GM23338 (cell line): ENCODE results near the gene PTPRE. TPM values are rescaled to one million over a fixed set of nuclear protein-coding genes. Genes with fewer than 3 reads are reported as not detected.

Experiments
- ATAC-seq: fragments of 200-7000 bp; cut with Tn5 transposase; 3 replicates; pipeline ENCODE4 v1.9.1; 2020
- DNase-seq: peaks from one replicate; pipeline ENCODE4 v3.0.0-alpha.2; 2015; ENCODE audit warnings: low spot score
- H2AFZ ChIP-seq: fragments of 200-600 bp; sonication (generic); 2 replicates; pipeline ENCODE4 v1.8.0; 2016; ENCODE audit warnings: antibody characterized with exemption, mild to moderate bottlenecking, moderate library complexity
- H3F3A ChIP-seq: fragments of 200-600 bp; sonication (generic); replicated peaks from 2 replicates; pipeline ENCODE4 v1.8.0; 2017; ENCODE audit warnings: antibody characterized with exemption, mixed run types, low read depth
- H3K27ac ChIP-seq: fragments of 200-600 bp; sonication (generic); 2 replicates; pipeline ENCODE4 v1.6.1; 2016; ENCODE audit warnings: low read depth
- H3K27me3 ChIP-seq: fragments of 200-600 bp; sonication (generic); 2 replicates; pipeline ENCODE4 v1.8.0; 2016; ENCODE audit warnings: mild to moderate bottlenecking, mixed run types, moderate library complexity; ENCODE audit not compliant: insufficient read depth
- H3K36me3 ChIP-seq: fragments of 200-600 bp; sonication (generic); 2 replicates; pipeline ENCODE4 v1.8.0; 2016; ENCODE audit warnings: mild to moderate bottlenecking; ENCODE audit not compliant: insufficient read depth
- H3K4me1 ChIP-seq: fragments of 200-600 bp; sonication (generic); 2 replicates; pipeline ENCODE4 v1.8.0; 2016; ENCODE audit warnings: mild to moderate bottlenecking, moderate library complexity; ENCODE audit not compliant: insufficient read depth
- H3K4me2 ChIP-seq: fragments of 200-600 bp; sonication (generic); 2 replicates; pipeline ENCODE4 v1.7.1; 2017; ENCODE audit warnings: mixed run types
- H3K4me3 ChIP-seq: fragments of 200-600 bp; sonication (generic); 2 replicates; pipeline ENCODE4 v1.6.1; 2016; ENCODE audit warnings: mixed run types
- H3K79me2 ChIP-seq: fragments of 200-600 bp; sonication (generic); replicated peaks from 2 replicates; pipeline ENCODE4 v1.8.0; 2017; ENCODE audit warnings: mild to moderate bottlenecking; ENCODE audit not compliant: insufficient read depth
- H3K9me2 ChIP-seq: fragments of 200-600 bp; sonication (generic); 2 replicates; pipeline ENCODE4 v1.8.0; 2017; ENCODE audit not compliant: insufficient read depth
- H4K20me1 ChIP-seq: fragments of 200-600 bp; sonication (generic); replicated peaks from 2 replicates; pipeline ENCODE4 v1.8.0; 2017; ENCODE audit warnings: mild to moderate bottlenecking; ENCODE audit not compliant: insufficient read depth
- H3K27ac Mint-ChIP-seq: 2 replicates; pipeline ENCODE4 v1.8.0; 2020; ENCODE audit warnings: inconsistent platforms, mild to moderate bottlenecking, moderate library complexity, mixed read lengths
- H3K27me3 Mint-ChIP-seq: 3 replicates; pipeline ENCODE4 v1.8.0; 2022; ENCODE audit warnings: low read depth, mild to moderate bottlenecking, moderate library complexity, mixed read lengths, inconsistent platforms; ENCODE audit not compliant: insufficient read depth, poor library complexity
- H3K36me3 Mint-ChIP-seq: 3 replicates; pipeline ENCODE4 v1.8.0; 2021; ENCODE audit warnings: low read depth, mild to moderate bottlenecking, inconsistent platforms, moderate library complexity, mixed read lengths
- H3K4me1 Mint-ChIP-seq: 3 replicates; pipeline ENCODE4 v1.8.0; 2020; ENCODE audit warnings: mild to moderate bottlenecking, inconsistent platforms, mixed read lengths
- H3K4me3 Mint-ChIP-seq: 3 replicates; pipeline ENCODE4 v1.8.0; 2021; ENCODE audit warnings: moderate library complexity, mild to moderate bottlenecking, inconsistent platforms, mixed read lengths
- H3K9me3 Mint-ChIP-seq: 3 replicates; pipeline ENCODE4 v1.8.0; 2020; ENCODE audit warnings: moderate library complexity, mild to moderate bottlenecking, inconsistent platforms, mixed read lengths
- CREB1 ChIP-seq: fragments of 250-450 bp; sonication (Bioruptor Pico); IDR thresholded peaks from 2 replicates; pipeline ENCODE4 v1.5.0; 2020; ENCODE audit warnings: low read depth, mild to moderate bottlenecking, moderate library complexity
- EZH2 ChIP-seq: fragments of 200-600 bp; sonication (generic); IDR thresholded peaks from one replicate; pipeline ENCODE4 v1.8.0; 2017; ENCODE audit warnings: antibody characterized with exemption, mild to moderate bottlenecking, low read depth; ENCODE audit not compliant: unreplicated experiment
- EZH2phosphoT487 ChIP-seq: fragments of 200-600 bp; sonication (generic); IDR thresholded peaks from one replicate; pipeline ENCODE4 v1.8.1; 2018; ENCODE audit warnings: antibody characterized with exemption; ENCODE audit not compliant: unreplicated experiment
- JUNB ChIP-seq: IDR thresholded peaks from one replicate; pipeline ENCODE4 v1.6.1; 2016; ENCODE audit warnings: antibody characterized with exemption; ENCODE audit not compliant: unreplicated experiment
- NANOG ChIP-seq: IDR thresholded peaks from 2 replicates; pipeline ENCODE4 v1.6.1; 2016; ENCODE audit warnings: antibody characterized with exemption, borderline replicate concordance
- POLR2AphosphoS5 ChIP-seq: IDR thresholded peaks from 2 replicates; pipeline ENCODE4 v1.6.1; 2016; ENCODE audit warnings: antibody characterized with exemption, low read depth
- REST ChIP-seq: IDR thresholded peaks from one replicate; pipeline ENCODE4 v1.6.1; 2018; ENCODE audit warnings: antibody characterized with exemption; ENCODE audit not compliant: unreplicated experiment
- STAT1 ChIP-seq: IDR thresholded peaks from one replicate; pipeline ENCODE4 v1.6.1; 2016; ENCODE audit warnings: antibody characterized with exemption; ENCODE audit not compliant: unreplicated experiment
- ZNF114 ChIP-seq: fragments of 250-450 bp; sonication (Bioruptor Pico); IDR thresholded peaks from 2 replicates; pipeline ENCODE4 v1.5.0; 2020; ENCODE audit warnings: mild to moderate bottlenecking, moderate library complexity
- ZNF331 ChIP-seq: fragments of 250-450 bp; sonication (Bioruptor Pico); IDR thresholded peaks from 2 replicates; pipeline ENCODE4 v1.5.0; 2020; ENCODE audit warnings: low read depth, mild to moderate bottlenecking, moderate library complexity
- polyA plus RNA-seq: library from polyadenylated mRNA; unstranded; fragments of >200 nt; fragmentation: Nextera tagmentation; extraction: Ambion mirVana; gene quantifications from 2 replicates; pipeline ENCODE4 v1.2.1, GENCODE V29; 2016
- total RNA-seq: library from RNA; depleted of rRNA; stranded (reverse); fragments of >200 nt; shearing (Covaris generic); gene quantifications from 2 replicates; pipeline ENCODE4 v1.2.3, GENCODE V29; 2014
- TF ChIP-seq, protein P1 (sequence below), 2 experiments: fragments of 200-600 bp in 1 of 2; sonication (generic) in 1 of 2; conservative IDR thresholded peaks; 2 replicates each; pipeline versions ENCODE4 v1.5.1 to v1.6.1; 2016 to 2017; ENCODE audit warnings: antibody characterized with exemption in 2 of 2, low read depth in 2 of 2, mild to moderate bottlenecking in 2 of 2, moderate library complexity in 1 of 2
- TF ChIP-seq, protein P2 (sequence below): IDR thresholded peaks from 2 replicates; pipeline ENCODE4 v1.6.1; 2016; ENCODE audit warnings: antibody characterized with exemption
- TF ChIP-seq, protein P3 (sequence below): fragments of 250-450 bp; sonication (Bioruptor Pico); IDR thresholded peaks from 2 replicates; pipeline ENCODE4 v1.5.0; 2020; ENCODE audit warnings: mild to moderate bottlenecking, moderate library complexity

PTPRE gene
- total and polyA plus RNA-seq, 2 experiments from 2014 or later: 0.34 to 0.42 TPM

DNA sequence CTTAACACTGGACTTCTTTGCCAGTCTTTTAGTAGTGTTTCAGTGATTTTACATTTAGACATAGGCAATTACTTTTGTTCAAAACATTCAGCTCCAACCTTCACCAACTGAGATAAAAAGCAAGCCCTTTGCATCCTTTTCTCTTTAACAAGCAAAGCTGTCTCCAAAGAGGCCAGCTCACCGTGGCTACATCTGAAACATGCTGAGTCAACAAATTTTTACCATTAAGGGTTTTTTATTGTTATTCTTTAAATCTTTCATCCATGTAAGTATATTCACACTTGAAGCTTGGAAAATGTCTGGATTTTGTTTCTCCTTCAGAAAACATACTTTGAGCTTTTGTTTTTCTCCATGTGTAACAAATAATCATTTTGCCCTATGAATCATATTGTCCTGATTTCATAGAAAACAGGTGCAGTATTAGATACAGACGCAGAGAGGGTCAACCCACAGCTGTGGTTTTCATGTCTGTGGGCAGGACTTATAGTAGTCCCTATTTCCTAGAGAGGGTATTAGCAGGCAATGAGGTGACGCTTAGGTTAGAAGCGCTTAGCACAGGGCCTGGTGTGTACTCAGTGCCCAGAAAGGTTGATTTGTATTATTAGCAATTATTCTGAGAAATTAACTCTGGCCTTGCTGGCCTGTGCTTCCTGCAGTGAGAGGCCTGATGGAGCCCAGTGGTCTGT, 119.9 kb downstream of the PTPRE start:
- DNase-seq (no peak), ATAC-seq (no peak)
- no peaks in the 10 kb centered on the region for H3F3A ChIP-seq
- H3K4me3 Mint-ChIP-seq: no peak overlapping the region
- no peaks in the 10 kb centered on the region for H3K79me2 ChIP-seq
- H3K36me3 ChIP-seq: no peaks in the 10 kb centered on the region
- no peaks in the 10 kb centered on the region for H3K36me3 Mint-ChIP-seq
- no peak overlapping the region for H3K4me2 ChIP-seq
- peaks cover 6% of the 10 kb centered on the region for H3K27me3 Mint-ChIP-seq
- no peaks in the 10 kb centered on the region for H3K4me1 ChIP-seq
- H3K4me1 Mint-ChIP-seq: no peaks in the 10 kb centered on the region; the same call in 2 of the 3 replicates
- H2AFZ ChIP-seq: no peak overlapping the region
- H3K27ac ChIP-seq: no peak overlapping the region
- H3K9me2 ChIP-seq: no peaks in the 10 kb centered on the region
- H3K27ac Mint-ChIP-seq: no peak overlapping the region
- H3K4me3 ChIP-seq: no peak overlapping the region
- H3K9me3 Mint-ChIP-seq: no peaks in the 10 kb centered on the region
- TF ChIP-seq ZNF114 (CRISPR knock-in tag) (no peak), JUNB (no peak), NANOG (no peak), POLR2AphosphoS5 (no peak), CREB1 (no peak), EZH2 (no peak), REST (no peak), EZH2phosphoT487 (no peak), STAT1 (no peak), ZNF331 (no peak)
- TF ChIP-seq, protein P1, sequence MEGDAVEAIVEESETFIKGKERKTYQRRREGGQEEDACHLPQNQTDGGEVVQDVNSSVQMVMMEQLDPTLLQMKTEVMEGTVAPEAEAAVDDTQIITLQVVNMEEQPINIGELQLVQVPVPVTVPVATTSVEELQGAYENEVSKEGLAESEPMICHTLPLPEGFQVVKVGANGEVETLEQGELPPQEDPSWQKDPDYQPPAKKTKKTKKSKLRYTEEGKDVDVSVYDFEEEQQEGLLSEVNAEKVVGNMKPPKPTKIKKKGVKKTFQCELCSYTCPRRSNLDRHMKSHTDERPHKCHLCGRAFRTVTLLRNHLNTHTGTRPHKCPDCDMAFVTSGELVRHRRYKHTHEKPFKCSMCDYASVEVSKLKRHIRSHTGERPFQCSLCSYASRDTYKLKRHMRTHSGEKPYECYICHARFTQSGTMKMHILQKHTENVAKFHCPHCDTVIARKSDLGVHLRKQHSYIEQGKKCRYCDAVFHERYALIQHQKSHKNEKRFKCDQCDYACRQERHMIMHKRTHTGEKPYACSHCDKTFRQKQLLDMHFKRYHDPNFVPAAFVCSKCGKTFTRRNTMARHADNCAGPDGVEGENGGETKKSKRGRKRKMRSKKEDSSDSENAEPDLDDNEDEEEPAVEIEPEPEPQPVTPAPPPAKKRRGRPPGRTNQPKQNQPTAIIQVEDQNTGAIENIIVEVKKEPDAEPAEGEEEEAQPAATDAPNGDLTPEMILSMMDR (conservative IDR thresholded peaks at IDR 0.05; ENCODE audit: low read depth in 2 of 2): no peak
- TF ChIP-seq, protein P2, sequence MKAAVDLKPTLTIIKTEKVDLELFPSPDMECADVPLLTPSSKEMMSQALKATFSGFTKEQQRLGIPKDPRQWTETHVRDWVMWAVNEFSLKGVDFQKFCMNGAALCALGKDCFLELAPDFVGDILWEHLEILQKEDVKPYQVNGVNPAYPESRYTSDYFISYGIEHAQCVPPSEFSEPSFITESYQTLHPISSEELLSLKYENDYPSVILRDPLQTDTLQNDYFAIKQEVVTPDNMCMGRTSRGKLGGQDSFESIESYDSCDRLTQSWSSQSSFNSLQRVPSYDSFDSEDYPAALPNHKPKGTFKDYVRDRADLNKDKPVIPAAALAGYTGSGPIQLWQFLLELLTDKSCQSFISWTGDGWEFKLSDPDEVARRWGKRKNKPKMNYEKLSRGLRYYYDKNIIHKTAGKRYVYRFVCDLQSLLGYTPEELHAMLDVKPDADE: no peak
- TF ChIP-seq, protein P3, sequence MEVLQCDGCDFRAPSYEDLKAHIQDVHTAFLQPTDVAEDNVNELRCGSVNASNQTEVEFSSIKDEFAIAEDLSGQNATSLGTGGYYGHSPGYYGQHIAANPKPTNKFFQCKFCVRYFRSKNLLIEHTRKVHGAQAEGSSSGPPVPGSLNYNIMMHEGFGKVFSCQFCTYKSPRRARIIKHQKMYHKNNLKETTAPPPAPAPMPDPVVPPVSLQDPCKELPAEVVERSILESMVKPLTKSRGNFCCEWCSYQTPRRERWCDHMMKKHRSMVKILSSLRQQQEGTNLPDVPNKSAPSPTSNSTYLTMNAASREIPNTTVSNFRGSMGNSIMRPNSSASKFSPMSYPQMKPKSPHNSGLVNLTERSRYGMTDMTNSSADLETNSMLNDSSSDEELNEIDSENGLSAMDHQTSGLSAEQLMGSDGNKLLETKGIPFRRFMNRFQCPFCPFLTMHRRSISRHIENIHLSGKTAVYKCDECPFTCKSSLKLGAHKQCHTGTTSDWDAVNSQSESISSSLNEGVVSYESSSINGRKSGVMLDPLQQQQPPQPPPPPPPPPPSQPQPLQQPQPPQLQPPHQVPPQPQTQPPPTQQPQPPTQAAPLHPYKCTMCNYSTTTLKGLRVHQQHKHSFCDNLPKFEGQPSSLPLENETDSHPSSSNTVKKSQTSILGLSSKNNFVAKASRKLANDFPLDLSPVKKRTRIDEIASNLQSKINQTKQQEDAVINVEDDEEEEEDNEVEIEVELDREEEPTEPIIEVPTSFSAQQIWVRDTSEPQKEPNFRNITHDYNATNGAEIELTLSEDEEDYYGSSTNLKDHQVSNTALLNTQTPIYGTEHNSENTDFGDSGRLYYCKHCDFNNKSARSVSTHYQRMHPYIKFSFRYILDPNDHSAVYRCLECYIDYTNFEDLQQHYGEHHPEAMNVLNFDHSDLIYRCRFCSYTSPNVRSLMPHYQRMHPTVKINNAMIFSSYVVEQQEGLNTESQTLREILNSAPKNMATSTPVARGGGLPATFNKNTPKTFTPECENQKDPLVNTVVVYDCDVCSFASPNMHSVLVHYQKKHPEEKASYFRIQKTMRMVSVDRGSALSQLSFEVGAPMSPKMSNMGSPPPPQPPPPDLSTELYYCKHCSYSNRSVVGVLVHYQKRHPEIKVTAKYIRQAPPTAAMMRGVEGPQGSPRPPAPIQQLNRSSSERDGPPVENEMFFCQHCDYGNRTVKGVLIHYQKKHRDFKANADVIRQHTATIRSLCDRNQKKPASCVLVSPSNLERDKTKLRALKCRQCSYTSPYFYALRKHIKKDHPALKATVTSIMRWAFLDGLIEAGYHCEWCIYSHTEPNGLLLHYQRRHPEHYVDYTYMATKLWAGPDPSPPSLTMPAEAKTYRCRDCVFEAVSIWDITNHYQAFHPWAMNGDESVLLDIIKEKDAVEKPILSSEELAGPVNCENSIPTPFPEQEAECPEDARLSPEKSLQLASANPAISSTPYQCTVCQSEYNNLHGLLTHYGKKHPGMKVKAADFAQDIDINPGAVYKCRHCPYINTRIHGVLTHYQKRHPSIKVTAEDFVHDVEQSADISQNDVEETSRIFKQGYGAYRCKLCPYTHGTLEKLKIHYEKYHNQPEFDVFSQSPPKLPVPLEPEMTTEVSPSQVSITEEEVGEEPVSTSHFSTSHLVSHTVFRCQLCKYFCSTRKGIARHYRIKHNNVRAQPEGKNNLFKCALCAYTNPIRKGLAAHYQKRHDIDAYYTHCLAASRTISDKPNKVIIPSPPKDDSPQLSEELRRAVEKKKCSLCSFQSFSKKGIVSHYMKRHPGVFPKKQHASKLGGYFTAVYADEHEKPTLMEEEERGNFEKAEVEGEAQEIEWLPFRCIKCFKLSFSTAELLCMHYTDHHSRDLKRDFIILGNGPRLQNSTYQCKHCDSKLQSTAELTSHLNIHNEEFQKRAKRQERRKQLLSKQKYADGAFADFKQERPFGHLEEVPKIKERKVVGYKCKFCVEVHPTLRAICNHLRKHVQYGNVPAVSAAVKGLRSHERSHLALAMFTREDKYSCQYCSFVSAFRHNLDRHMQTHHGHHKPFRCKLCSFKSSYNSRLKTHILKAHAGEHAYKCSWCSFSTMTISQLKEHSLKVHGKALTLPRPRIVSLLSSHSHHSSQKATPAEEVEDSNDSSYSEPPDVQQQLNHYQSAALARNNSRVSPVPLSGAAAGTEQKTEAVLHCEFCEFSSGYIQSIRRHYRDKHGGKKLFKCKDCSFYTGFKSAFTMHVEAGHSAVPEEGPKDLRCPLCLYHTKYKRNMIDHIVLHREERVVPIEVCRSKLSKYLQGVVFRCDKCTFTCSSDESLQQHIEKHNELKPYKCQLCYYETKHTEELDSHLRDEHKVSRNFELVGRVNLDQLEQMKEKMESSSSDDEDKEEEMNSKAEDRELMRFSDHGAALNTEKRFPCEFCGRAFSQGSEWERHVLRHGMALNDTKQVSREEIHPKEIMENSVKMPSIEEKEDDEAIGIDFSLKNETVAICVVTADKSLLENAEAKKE: no peak
- no peaks in the 10 kb centered on the region for H4K20me1 ChIP-seq
- no peaks in the 10 kb centered on the region for H3K27me3 ChIP-seq
